Endodermal cell (in vitro differentiated cells): ENCODE data around the gene DERA. TPM values are rescaled to one million over a fixed set of nuclear protein-coding genes. Genes with fewer than 3 reads are reported as not detected.
A peak's percentile ranks its signal among the peaks of the same experiment; 100 is the strongest.
"Not testable (repeated sequence)": the region's sequence is repeated elsewhere in the genome, so short reads cannot be mapped to it uniquely, and the experiment has no call there.

Experiments used
- DNase-seq: peaks from one replicate; pipeline ENCODE4 v3.0.0-alpha.2; 2017
- H3K27ac ChIP-seq: 2 replicates; pipeline ENCODE4 v1.5.1; 2013; ENCODE audit warnings: mild to moderate bottlenecking, low read depth, low read length, moderate library complexity
- H3K27me3 ChIP-seq: 2 replicates; pipeline ENCODE4 v1.6.1; 2013; ENCODE audit warnings: mild to moderate bottlenecking, low read length, moderate library complexity; ENCODE audit not compliant: insufficient read depth, control insufficient read depth, poor library complexity, severe bottlenecking
- H3K36me3 ChIP-seq: 2 replicates; pipeline ENCODE4 v1.7.0; 2013; ENCODE audit warnings: mild to moderate bottlenecking, low read length, moderate library complexity; ENCODE audit not compliant: control insufficient read depth, insufficient read depth
- H3K4me1 ChIP-seq: one replicate; pipeline ENCODE4 v1.7.0; 2013; ENCODE audit warnings: low read length; ENCODE audit not compliant: control insufficient read depth, insufficient read depth
- H3K4me3 ChIP-seq: 2 replicates; pipeline ENCODE4 v1.5.1; 2013; ENCODE audit warnings: mild to moderate bottlenecking, low read length, moderate library complexity
- H3K9ac ChIP-seq: 2 replicates; pipeline ENCODE4 v1.6.1; 2013; ENCODE audit warnings: mild to moderate bottlenecking, low read length, moderate library complexity; ENCODE audit not compliant: poor library complexity, severe bottlenecking; ENCODE audit errors: extremely low read depth
- H3K9me3 ChIP-seq: 2 replicates; pipeline ENCODE4 v1.6.1; 2013; ENCODE audit warnings: mild to moderate bottlenecking, low read length, moderate library complexity; ENCODE audit not compliant: control insufficient read depth
- H3K27ac Mint-ChIP-seq: 2 replicates; pipeline ENCODE4 v1.8.0; 2020; ENCODE audit warnings: mixed read lengths
- H3K27me3 Mint-ChIP-seq: 2 replicates; pipeline ENCODE4 v1.8.0; 2021; ENCODE audit warnings: mild to moderate bottlenecking, mixed read lengths; ENCODE audit not compliant: insufficient read depth
- H3K36me3 Mint-ChIP-seq: 2 replicates; pipeline ENCODE4 v1.8.0; 2020; ENCODE audit warnings: low read depth, mixed read lengths
- H3K4me1 Mint-ChIP-seq: 2 replicates; pipeline ENCODE4 v1.8.0; 2020; ENCODE audit warnings: mixed read lengths
- H3K4me3 Mint-ChIP-seq: 2 replicates; pipeline ENCODE4 v1.8.0; 2020; ENCODE audit warnings: mild to moderate bottlenecking, moderate library complexity, mixed read lengths
- H3K9me3 Mint-ChIP-seq: 2 replicates; pipeline ENCODE4 v1.8.0; 2020; ENCODE audit warnings: mild to moderate bottlenecking, mixed read lengths
- WGBS, 2 experiments: methylation state at CpG; one replicate each; pipeline versions ENCODE4 v1.1.5 to v1.1.7; 2013; ENCODE audit warnings: missing lambda C conversion rate in 2 of 2, mixed read lengths in 1 of 2; ENCODE audit not compliant: insufficient coverage in 1 of 2, insufficient read length in 1 of 2; 5-methylcytosine and 5-hydroxymethylcytosine counted together
- total RNA-seq, 2 donors: library from RNA; stranded (reverse); fragmentation: NEBNext Ultra II Directional in 1 of 2; extraction: Animal tissue kit (Norgen Biotek cat#: 25700) in 1 of 2; gene quantifications; 2 replicates in 1 of 2; 3 replicates in 1 of 2; pipeline ENCODE4 v1.2.1, GENCODE V29; 2021
- TF ChIP-seq, protein P1 (sequence below): fragments of 200-600 bp; sonication (generic); conservative IDR thresholded peaks from 2 replicates; pipeline ENCODE4 v1.5.0; 2021; ENCODE audit warnings: antibody characterized with exemption, mild to moderate bottlenecking

The DERA gene
- total RNA-seq, 2 donors from 2014 or later: 81.7 to 125 TPM

DNA sequence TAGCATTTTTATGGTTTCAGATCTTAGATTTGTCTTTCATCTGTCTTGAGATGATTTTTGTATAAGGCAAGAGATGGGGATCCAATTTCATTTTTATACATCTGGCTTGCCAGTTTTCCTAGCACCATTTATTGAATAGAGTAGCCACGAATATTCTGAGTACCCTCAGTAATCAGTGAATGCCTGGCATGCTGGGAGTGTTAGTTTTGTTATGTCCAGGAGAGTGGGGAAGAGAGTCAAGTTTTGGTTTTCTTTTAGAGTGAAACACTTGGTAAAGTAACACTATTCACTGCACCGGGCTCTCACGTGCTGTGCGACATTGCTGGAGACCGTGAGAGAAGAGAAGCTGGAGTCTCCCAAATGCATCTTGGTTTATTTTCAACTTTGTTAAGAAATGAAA lies 31.3 kb downstream of the DERA start:
- Mint-ChIP-seq H3K27me3 (no peaks in the 10 kb centered on the region), H3K27ac (no peak overlapping the region), H3K4me3 (no peak overlapping the region), H3K36me3 (peaks cover 60% of the 10 kb centered on the region), H3K4me1 (peaks cover 17% of the 10 kb centered on the region), H3K9me3 (peaks cover 54% of the 10 kb centered on the region)
- Histone ChIP-seq H3K4me3 (no peak overlapping the region), H3K9me3 (peaks cover 31% of the 10 kb centered on the region), H3K9ac (no peak overlapping the region), H3K27ac (no peak overlapping the region), H3K4me1 (no peaks in the 10 kb centered on the region), H3K36me3 (no peaks in the 10 kb centered on the region), H3K27me3 (no peaks in the 10 kb centered on the region)
- TF ChIP-seq, protein P1, sequence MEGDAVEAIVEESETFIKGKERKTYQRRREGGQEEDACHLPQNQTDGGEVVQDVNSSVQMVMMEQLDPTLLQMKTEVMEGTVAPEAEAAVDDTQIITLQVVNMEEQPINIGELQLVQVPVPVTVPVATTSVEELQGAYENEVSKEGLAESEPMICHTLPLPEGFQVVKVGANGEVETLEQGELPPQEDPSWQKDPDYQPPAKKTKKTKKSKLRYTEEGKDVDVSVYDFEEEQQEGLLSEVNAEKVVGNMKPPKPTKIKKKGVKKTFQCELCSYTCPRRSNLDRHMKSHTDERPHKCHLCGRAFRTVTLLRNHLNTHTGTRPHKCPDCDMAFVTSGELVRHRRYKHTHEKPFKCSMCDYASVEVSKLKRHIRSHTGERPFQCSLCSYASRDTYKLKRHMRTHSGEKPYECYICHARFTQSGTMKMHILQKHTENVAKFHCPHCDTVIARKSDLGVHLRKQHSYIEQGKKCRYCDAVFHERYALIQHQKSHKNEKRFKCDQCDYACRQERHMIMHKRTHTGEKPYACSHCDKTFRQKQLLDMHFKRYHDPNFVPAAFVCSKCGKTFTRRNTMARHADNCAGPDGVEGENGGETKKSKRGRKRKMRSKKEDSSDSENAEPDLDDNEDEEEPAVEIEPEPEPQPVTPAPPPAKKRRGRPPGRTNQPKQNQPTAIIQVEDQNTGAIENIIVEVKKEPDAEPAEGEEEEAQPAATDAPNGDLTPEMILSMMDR: no peak
- 95 to 98% methylated on average over 5 of the region's 5 CpGs for WGBS, 2 experiments
- no peak for DNase-seq

GRCh38 chr12:15943519-15943918 lies 32.4 kb downstream of the DERA start:
- H3K4me3 Mint-ChIP-seq, DNase-seq, H3K27me3 ChIP-seq, H3K4me3 ChIP-seq, H3K4me1 ChIP-seq, H3K27ac Mint-ChIP-seq, H3K36me3 ChIP-seq, H3K27ac ChIP-seq, H3K9ac ChIP-seq, H3K27me3 Mint-ChIP-seq: not testable (repeated sequence)
- peaks cover 30% of the 10 kb centered on the region for H3K9me3 ChIP-seq
- Mint-ChIP-seq H3K36me3 (peaks cover 69% of the 10 kb centered on the region), H3K4me1 (peaks cover 17% of the 10 kb centered on the region), H3K9me3 (peaks cover 62% of the 10 kb centered on the region)
- 80 to 95% methylated on average over 1 to 2 of the region's 5 CpGs for WGBS, 2 experiments

GRCh38 chr12:15948461-15948860 lies 37.3 kb downstream of the DERA start:
- WGBS, 2 experiments: 92% methylated on average over 9 to 10 of the region's 10 CpGs
- H3K27me3 ChIP-seq, H3K27me3 Mint-ChIP-seq, H3K36me3 ChIP-seq, H3K9me3 ChIP-seq, H3K4me3 ChIP-seq, DNase-seq, H3K27ac ChIP-seq, H3K9ac ChIP-seq, H3K4me1 Mint-ChIP-seq, H3K27ac Mint-ChIP-seq, H3K4me3 Mint-ChIP-seq, H3K4me1 ChIP-seq: not testable (repeated sequence)
- Mint-ChIP-seq H3K36me3 (peaks cover 61% of the 10 kb centered on the region), H3K9me3 (peaks cover 67% of the 10 kb centered on the region)

GRCh38 chr12:15955281-15955680 lies 44.1 kb downstream of the DERA start:
- TF ChIP-seq, protein P1: no peak
- Histone ChIP-seq H3K36me3 (peaks cover 7% of the 10 kb centered on the region), H3K4me1 (no peaks in the 10 kb centered on the region), H3K27me3 (no peaks in the 10 kb centered on the region), H3K4me3 (no peak overlapping the region), H3K9ac (no peak overlapping the region), H3K9me3 (no peaks in the 10 kb centered on the region), H3K27ac (no peak overlapping the region)
- H3K4me1 Mint-ChIP-seq: peaks cover 19% of the 10 kb centered on the region
- H3K36me3 Mint-ChIP-seq: peaks cover 40% of the 10 kb centered on the region
- no peak for DNase-seq
- no peak overlapping the region for H3K4me3 Mint-ChIP-seq
- peak overlapping the region; percentile 2 for H3K27ac Mint-ChIP-seq
- H3K27me3 Mint-ChIP-seq: no peaks in the 10 kb centered on the region
- H3K9me3 Mint-ChIP-seq: peaks cover 3% of the 10 kb centered on the region
- WGBS, 2 experiments: 90% methylated on average over 4 of the region's 4 CpGs
